Gastroesophageal sphincter (tissue), 3 donors: ENCODE measurements around the gene HIVEP3.

Source experiments
- CTCF ChIP-seq, 4 experiments: fragments of 200-600 bp in 2 of 4; fragments of 450-650 bp in 2 of 4; sonication (generic) in 1 of 4; IDR thresholded peaks; one replicate each; pipeline ENCODE4 v1.5.1; 2017 to 2019; ENCODE audit warnings: antibody characterized with exemption in 4 of 4, mild to moderate bottlenecking in 2 of 4, moderate library complexity in 2 of 4
- EP300 ChIP-seq: sonication (generic); formaldehyde crosslinking; IDR thresholded peaks from one replicate; pipeline ENCODE4 v1.6.1; 2017; ENCODE audit warnings: antibody characterized with exemption, mild to moderate bottlenecking
- POLR2A ChIP-seq, 2 donors: fragments of 450-650 bp; IDR thresholded peaks; one replicate each; pipeline ENCODE4 v1.6.1; 2017; ENCODE audit warnings: antibody characterized with exemption in 2 of 2, mild to moderate bottlenecking in 2 of 2, moderate library complexity in 1 of 2

- no peak for TF ChIP-seq CTCF (IDR thresholded peaks at IDR 0.05)
- TF ChIP-seq EP300: no peak
- no peak for TF ChIP-seq POLR2A (IDR thresholded peaks at IDR 0.05)
Observed at GRCh38 chr1:41952208-41952607, 33.5 kb upstream of the HIVEP3 start.
